Central memory CD4-positive, alpha-beta T cell (primary cell): Measurements from ENCODE around the gene CDHR2.

Experiments
- DNase-seq: peaks from one replicate; pipeline ENCODE4 v3.0.0; 2022

Gene CDHR2

DNA sequence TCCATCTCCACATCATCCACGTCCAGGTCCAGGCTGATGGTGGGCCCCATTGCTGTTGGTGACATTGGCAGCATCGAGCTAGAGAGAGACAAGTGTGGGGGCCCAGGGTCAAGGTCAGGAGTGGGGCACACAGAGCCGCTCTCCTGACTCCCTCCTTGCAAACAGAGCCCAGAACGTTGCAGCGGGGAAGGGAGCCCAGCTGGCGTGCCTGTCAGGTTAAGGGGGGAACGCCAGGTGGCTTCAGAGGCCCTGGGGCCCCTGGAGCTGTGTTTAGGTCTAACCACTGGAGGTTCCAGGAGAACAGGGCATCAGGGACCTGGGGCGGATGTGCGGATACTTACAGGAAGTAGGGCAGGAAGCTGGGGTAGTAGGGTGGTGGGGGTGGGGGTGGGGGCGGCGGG is 19.4 kb upstream of the CDHR2 start:
- DNase-seq, result peak; percentile 78

DNA sequence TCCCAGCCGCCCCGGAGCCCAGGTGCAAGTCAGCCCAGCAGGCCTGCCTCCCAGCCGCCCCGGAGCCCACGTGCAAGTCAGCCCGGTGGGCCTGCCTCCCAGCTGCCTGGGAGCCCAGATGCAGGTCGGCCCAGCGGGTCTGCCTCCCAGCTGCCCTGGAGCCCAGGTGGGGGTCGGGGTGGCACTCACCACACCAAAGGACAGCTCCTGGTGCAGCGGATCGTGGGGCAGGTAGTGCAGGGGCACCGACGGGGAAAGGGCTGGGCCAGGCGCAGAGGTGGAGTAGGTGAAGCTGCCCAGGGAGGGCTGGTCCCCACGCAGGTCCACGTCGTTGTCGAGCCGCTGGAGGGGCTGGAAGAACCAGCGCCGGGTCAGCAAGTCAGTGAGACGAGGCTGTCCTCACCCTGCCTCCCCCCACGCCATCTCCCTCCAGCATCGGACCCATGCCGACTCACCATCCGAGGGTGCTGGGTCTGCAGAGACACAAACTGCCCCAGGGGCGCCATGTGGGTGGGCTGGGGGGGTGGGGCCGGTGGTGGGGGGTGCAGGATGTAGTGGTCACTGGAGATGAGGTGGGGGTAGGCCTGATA is 18.7 kb upstream of the CDHR2 start:
- DNase-seq, result no peak

DNA sequence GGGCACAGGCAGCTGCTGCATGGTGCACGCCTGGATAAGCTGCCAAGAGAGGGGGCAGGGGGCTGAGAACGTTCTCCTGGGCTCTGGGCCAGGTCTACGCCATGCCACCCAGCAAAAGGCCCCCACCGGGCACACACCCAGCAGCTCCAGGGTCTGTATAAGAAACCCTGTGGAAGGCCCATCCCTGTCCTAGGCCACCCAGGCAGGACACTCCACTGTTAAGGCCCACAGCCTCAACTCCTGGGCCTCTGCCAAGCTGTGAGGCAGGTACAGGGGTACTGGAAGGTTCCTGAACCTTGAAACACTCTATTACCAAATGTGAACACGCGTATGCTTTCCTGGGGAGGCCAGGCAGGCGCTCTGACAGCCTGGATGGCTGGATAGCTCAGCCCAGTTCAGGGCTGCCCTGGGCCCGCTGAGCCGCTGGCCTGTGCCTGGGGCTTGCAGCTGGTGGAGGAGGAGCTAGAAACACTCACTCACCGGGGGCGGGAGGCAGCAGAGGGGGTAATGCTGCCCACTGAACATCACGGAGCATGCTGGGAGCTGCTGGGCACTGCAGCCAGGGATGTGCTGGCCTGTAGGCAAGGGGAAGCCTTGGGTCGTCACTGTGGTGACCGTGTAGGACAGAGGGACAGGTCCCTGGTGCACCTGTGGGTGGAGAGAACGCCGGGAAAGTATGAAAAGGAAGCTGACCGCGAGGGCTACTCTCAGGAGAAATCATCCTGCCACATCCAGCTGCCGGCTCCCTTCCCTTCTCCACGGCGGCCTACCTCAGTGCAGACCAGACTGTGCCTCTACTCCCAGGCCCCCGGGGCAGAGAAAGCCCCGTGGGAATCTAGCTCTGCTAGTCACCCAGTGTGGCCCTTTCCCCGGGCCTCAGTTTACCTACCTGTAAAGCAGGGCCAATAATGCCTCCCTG is 17.9 kb upstream of the CDHR2 start:
- DNase-seq, result no peak

DNA sequence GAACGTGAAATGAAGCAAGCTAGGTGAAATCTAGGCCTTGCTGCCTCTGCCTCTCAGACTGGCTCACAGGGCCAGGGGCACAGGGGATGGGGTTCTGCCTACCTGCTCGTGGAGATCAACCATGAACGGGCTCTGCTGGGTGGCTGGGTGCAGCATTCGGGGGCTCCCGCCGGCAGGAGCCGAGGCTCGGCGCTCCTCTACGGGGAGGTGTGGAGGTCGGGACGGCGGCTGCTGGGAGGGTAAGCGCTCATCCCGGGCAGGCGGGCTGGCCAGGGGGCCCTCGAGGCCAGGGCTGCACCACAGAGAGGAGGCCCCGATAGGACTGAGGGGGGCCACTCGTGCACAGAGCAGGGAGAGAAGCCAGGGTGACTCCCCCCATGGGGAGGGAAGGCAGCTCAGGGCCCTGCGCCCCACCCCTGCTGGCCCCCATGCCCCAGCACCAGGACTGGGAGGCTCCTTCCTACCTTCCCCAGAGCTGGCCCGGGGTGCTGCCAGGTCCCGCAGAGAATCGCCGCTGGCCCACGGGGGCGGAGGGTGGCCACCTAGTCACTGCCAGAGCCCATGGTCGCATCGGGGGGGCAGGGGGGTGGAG is 17.1 kb upstream of the CDHR2 start:
- DNase-seq, result no peak

DNA sequence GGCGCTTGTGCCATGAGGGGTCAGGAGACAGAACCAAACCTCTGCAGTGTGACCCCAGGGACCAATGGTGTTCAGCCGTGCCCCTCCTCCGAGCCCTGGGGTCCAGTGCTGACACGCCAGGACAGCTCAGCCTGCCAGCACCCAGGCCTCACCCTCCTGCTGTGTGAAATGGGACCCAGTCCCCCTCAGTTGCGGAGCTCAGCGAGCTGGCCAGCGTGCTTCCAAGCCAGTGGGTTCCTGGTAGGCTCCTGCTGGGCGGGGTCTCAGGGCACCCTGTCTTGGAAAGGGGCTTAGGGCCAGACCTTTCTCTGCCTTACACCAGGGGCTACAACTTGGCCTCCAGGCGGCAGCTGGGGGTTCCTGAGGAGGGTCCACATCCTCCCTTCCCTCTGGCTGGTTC is 16.3 kb upstream of the CDHR2 start:
- DNase-seq, result no peak

DNA sequence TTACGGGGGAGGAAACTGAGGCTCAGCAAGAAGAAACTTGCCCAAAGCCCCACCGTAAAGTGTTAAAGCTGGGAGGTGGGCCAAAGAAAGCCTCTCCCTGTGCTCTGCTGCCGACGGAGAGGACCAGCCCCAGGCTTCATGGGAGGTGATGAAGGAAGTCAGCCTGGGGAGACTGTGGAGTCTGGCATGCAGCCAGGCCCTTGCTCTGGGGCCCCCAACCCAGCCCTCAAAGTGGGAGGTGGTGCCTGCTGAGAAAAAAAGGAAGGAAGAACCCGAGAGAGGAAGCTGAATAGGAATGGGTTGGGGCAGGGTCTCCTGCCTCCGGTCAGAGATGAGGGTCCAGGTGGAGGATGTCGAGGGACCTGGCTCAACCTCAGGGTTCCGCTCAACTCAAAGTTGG is 15.8 kb upstream of the CDHR2 start:
- no peak for DNase-seq

DNA sequence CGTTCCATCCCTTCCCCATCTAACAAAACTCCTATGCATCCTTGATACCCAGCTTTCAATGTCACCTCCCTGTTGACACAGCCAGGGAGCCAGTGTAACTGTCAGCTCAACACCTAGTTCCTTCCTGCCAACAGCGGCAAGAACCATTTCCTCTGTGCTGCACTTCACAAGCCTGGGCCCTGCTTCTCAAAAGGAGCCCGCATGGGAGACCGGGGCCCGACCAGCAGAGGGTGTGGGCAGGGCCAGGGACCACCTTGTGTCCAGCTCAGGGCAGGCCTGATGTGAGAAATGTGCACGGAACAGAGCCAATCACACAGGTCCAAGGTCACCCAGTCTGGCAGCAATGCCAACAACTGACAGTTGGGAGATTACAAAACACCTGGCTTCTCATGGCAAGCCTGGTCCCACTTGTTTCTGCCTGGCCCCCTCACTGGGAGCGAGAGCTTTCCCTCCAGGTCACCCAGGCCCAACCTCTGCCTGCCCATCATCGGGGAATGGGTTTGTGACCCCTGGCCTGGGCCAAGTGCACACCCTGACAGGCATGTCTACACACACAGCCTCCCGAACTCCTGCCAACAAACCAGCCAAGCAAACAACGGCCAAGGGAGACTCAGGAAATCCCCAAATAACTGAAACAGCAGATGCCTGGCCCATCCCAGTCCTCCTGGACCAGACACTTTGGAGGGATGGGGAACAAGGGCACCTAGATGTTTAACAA is 15.1 kb upstream of the CDHR2 start:
- peak; percentile 58 for DNase-seq

DNA sequence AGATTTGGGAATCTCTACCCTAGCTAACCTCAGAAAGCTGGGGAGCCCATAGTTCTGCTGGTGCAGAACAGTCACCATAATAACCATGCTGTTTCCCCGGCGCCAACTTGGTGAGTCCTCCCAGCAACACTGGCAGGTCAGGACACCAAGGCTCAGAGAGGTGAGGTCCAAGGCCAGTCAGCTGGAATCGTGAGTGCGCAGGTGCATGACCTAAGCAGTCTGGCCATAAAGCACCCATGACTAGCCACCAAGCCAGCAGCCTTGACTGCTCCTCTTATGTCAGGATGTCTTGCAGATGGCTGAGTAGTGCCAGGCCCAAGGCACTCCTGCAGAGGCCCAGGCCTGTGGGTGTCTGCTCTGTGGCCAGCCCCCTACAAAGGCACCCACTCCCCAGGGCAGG is 14.5 kb upstream of the CDHR2 start:
- DNase-seq, result no peak

DNA sequence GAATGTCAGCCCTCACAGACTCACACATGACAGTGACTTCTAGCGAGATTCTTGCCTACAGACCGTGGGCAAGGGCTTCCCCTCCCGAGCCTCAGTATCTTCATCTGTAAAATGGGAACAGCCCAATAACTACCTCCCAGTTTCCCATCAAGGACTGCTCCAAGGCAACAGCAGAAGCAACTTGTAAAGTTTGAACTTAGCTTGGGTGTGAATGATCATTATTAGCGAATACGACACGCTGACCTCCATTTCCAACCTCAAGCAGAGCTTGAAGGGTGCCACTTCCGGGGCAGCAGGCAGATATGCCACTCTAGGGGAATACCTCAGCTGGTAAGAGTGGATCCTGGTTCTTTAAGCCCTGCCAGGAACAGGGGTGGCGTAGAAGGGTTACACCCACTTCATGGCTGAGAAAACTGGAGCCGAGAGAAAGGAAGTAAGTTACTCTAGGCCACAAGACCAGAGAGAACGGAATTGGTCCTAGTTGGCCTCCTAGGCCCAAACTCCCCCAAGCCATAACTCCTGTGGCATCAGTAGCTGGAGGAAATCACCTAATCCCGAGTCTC is 14.0 kb upstream of the CDHR2 start:
- peak; percentile 53 for DNase-seq

DNA sequence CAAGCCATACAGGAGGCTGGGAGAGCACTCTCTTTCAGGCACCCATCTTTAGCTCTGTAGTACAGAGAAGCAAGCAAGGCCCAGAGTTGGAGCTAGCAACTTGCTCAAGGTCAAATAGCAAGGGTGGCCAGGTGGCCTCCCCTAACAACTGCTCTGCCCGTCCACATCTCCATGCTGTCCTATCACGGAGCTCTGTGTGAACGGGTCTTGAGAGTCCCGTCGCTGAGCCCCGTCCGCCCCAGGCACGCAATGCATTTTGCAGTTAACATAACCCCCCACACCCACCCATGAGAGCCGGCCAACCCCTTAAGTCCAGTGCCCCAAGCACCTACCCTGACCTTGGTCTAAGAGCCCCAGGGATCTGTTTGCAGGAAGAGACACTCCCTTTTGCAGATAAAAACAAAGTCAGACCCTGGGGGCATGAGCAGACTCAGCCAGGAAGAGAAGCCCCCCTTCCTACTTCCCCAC is 13.4 kb upstream of the CDHR2 start:
- no peak for DNase-seq

DNA sequence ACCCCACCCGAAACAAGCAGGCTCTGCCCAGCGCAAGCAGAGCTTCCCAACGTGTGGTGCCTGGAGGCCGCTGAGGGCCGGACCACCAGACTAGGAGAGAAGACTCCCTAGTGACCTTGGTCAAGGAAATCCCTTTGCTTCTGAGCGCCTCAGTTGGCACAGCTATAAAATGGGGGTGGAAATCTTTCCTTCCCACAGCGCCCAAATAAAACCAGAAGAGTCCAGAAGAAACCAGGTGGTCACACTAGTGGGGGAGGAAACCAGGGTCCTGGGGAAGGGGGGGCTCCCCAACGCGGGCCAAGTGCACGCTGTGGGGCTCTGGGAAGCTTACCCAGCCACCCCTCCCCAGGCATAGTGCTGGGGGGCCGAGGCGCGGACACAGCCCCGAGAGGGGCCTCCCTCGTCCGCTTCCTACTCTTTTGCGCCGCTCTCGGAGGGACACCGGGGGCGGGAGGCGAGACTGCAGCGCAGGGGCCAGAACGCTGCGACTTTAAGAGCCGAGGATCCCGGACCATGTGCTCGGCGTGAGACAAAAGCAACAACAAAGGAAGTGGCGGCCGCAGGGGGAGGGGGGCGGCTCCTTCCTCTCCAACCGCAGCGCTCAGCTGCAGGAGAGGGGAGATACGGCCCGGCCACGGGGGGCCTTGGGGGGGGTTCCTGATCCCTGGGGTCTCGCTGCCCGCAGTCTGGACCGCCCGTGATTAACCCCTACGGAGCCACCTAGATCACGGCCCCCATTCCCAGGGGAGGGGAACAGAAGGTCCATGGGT is 12.8 kb upstream of the CDHR2 start:
- DNase-seq, result peak; percentile 82

DNA sequence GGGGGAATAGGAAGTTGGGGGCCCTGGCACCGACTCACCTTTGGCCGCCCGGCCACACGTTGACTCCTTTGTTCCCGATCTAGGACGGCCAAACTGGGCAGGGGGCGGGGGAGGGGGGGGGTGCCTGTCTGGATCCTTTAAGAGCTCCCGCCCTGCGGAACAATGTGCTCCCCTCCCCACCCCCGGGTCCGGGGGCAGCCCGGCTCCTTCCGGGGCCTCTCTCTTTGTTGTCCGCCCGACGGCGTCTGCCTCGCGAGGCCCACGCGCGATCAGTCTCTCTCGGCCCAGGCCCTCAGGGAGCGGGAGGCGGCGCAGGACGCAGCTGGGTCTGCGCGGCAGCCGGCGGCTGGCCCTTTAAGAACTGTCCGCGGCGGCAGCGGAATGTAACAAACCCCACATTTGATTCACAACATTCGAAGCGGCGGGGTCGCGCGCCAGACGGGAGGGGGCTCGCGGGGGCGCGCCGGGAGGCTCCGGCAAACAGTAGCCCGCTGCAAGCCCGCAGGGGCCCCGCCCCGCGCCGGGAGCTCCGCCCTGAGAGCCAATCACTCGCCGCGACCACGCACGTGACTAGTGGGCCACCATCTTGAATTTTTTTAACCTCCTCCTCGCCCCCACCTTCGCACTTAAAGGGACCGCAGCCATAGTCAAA is 12.1 kb upstream of the CDHR2 start, which contains the start of gene RNF44:
TSS of gene RNF44 (minus strand) at position 501 of the 652 bp plus-strand sequence. CDS start 4,930 bp downstream, outside the sequence.
- peak; percentile 99 for DNase-seq

DNA sequence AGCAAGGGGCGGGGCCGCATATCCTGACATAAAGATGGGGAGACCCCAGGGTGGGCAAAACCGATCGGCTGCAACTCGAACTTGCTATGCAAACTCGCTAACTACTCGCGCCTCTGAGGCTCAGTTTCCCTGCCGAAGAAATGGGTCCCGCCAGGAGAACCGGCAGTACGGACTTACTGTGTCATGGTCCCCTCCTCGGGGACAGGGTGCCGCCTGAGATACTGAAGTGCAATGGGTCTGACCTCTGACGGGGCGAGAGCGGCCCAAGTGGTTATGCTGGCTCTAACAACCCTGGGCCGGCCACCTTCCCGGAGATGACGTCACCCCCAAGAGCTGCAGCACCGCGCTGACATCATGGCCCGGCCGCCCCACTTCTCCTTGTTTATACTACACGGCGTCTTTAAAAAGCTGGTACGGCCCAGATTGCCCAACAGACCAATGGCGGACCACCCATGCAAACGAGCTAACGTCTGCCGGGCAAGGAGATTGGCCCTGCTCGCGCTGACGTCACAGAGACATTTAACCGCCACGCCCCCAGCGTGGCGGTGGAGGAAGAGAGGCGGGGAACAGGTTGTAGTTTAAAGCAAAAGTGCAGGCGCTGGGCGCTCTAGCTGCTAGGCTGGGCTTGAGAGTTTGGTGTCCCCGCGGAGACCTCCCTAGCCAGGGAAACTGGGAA is 11.4 kb upstream of the CDHR2 start:
- peak; percentile 98 for DNase-seq

DNA sequence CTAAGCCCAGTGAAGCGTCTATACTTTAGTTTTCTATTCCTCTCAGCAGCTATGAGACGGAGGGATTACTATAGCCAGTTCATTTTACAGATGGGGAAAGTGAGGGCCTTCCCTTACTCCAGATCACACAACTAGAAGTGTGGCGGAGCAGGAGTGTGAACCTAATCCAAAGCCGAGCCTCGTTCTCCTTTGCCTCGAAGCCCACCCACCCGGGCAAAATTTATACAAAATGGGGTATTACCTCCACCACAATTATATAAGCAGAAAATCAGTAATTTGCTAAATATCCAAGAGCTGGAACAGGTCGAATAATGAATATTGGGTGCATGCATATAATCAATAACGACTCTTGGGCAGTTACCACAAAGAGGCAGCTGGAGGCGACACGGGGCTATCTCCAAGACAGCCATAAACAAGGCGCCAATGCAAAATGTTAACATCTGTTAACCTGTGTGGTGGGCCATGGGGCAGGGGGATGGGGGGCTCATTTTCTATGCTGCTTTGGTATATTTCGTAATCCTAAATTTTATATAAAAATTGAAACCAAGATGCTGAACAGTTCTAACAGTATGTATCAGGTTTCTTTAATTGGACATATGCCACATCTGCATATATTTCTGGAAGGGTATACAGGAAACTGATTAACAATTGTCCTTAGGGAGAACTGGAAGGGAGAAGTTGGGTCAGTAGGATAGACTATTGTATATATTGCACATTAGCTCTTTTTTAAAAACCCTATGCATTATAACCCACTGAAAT is 10.7 kb upstream of the CDHR2 start:
- DNase-seq, result no peak

DNA sequence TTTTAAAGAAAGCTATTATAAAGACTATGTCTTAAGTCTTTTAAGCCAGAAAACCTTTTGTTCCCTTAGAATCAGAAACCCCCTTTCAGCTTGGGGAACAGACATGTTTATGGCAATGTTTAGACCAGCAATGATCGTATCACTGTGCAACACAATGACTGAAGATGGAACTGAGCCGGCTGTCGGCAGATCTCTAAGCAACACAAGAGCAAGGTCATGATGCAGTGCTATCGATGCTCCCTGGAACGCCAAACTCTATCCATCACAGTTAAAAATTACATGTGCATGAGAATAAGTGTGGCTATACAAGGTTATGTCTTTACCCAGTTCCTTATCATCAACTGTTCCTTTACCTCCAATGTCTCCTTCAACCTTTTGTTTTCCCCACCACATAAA is 10.2 kb upstream of the CDHR2 start:
- DNase-seq, result no peak

DNA sequence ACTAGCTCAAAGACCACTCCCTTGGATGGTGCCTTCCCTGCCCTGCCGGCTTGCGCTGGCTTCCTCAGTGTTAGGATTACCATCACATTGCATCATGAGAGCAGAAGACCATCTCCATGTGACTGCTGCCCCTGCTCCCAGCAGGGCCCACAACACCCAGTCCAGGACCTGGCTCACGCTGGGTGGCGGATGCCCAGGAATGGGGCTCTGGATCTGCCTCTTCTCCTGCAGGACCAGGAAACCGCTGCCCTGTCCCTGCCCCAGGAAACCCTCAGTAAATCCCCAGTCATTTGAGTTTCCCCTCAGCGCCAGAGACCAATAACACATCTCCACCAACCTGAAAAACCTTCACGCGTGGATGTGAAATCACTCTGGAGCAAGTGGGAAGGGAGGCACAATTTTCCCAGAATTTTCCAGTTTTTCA is 8.7 kb upstream of the CDHR2 start:
- no peak for DNase-seq

DNA sequence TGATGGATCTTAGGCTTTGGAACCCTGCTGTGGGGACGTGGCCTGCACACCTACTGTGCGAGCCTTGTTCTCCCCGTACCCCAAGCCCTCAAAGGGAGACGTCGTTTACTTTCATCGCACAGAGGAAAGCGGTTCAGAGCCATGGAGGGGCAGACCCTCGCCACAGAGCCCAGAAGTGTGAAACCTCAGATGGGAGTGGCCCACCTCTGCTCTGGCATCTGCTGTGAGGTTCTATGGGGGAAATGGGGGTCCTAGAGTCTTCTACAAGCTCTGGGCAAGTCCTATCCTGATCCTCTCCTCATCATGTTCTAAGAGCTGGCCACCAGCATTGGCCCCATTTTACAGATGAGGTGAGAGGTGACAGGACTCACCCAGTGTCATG is 8.2 kb upstream of the CDHR2 start:
- DNase-seq, result no peak

DNA sequence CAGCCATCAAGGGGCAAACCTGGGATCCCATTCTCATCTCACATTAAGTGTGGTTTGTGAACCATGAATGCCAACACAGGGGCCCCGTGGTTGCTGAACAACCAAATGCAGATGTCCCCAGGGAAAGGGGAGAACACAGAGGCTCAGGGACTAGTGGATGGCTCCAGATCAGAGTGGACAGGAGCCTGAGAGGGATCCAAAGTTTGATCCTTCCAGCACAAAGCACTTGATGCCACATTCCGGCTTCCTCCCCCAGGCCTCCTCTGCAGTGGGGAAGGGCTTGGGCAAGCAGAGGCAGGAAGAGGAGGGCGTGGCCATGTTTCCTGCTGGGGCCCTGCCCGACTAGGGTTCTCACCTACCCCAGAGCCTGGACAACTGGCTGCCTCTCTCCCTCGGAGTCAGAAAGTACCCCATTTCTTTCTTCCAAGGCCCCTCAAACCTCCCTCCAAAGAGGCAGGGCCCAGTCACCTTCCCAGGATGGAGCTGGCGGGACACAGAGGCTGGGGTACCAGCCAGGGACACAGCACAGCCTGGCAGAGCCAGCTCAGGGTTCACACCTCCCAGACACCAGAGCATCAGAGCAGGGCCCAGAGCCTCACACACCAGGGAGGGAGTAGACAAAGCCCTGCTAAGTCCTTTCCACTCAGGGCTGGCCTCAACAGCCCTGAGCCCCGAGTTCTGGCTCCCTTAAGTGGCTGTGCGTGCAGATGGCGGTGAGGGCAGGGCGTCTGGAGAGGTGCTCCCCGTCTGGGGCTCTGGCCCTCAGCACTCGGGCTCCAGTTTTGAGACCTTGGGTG is 7.6 kb upstream of the CDHR2 start:
- peak; percentile 77 for DNase-seq

DNA sequence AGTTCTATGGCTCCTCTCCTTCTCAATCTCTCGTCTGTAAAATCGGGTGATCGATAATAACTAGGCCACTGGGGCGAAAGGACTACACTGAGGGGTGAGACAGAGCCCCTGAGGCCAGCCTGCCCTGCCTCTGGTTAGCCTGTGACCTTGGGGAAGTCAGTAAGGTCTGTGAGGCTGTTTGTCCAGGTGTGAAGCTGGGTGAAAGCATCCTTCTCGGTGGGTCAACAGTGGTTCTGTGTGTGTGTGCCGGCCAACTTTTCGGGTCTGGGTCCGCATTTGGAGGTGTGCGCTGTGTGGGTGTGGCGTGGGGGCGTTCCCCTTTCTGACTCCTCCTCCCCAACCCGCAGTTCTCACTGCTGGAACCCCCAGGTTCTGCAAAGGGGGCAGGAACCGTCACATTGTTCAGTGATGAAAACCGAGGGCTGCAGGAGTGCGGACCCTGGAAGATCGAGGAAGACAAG is 7.0 kb upstream of the CDHR2 start:
- peak; percentile 54 for DNase-seq
